Panc1 (cell line): ENCODE data around the gene CLSTN3. TPM values are rescaled to one million over a fixed set of nuclear protein-coding genes. Genes with fewer than 3 reads are reported as not detected.

ENCODE experiments used
- ATAC-seq: fragments of 200-7000 bp; cut with Tn5 transposase; 2 replicates; pipeline ENCODE4 v1.9.1; 2020; ENCODE audit warnings: mild to moderate bottlenecking, moderate library complexity
- BruUV-seq: library from RNA; stranded (reverse); fragments of 400-500 nt; replicated peaks from 2 replicates; lab custom pipeline; 2021; lab: Mats Ljungman, UMichigan
- CTCF ChIA-PET: fragments of 300-600 bp; sonication (Branson Sonifier 250); formaldehyde crosslinking; loops from one replicate; lab custom pipeline; 2022; ENCODE audit warnings: antibody characterized with exemption; lab: Charles Lee
- POLR2A ChIA-PET: fragments of 300-600 bp; sonication (Branson Sonifier 250); formaldehyde crosslinking; loops from one replicate; lab custom pipeline; 2022; ENCODE audit warnings: antibody characterized with exemption; lab: Charles Lee
- DNase-seq: peaks from one replicate; pipeline ENCODE4 v3.0.0-alpha.2; 2010; ENCODE audit warnings: low read depth, low spot score
- H3K27ac ChIP-seq: 2 replicates; pipeline ENCODE4 v1.5.1; 2011; ENCODE audit warnings: mild to moderate bottlenecking, low read length, inconsistent platforms
- H3K27me3 ChIP-seq: fragments of 200-500 bp; sonication (Bioruptor generic); 2 replicates; pipeline ENCODE4 v1.6.0; 2014; ENCODE audit warnings: low read length, inconsistent platforms; ENCODE audit not compliant: control insufficient read depth, insufficient read depth
- H3K36me3 ChIP-seq: fragments of 200-500 bp; sonication (Bioruptor generic); 2 replicates; pipeline ENCODE4 v1.5.1; 2014; ENCODE audit warnings: inconsistent platforms, mild to moderate bottlenecking, low read length, moderate library complexity; ENCODE audit not compliant: control insufficient read depth, insufficient read depth
- H3K4me1 ChIP-seq: 2 replicates; pipeline ENCODE4 v1.5.1; 2011; ENCODE audit warnings: inconsistent platforms, mild to moderate bottlenecking, low read length, moderate library complexity; ENCODE audit not compliant: control insufficient read depth, insufficient read depth
- H3K4me3 ChIP-seq, 2 experiments: 2 replicates each; pipeline ENCODE4 v1.5.1; 2011 to 2012; ENCODE audit warnings: low read depth in 2 of 2, low read length in 2 of 2, mild to moderate bottlenecking in 2 of 2, inconsistent platforms in 1 of 2, moderate library complexity in 1 of 2
- H3K9me3 ChIP-seq: fragments of 200-500 bp; sonication (Bioruptor generic); 2 replicates; pipeline ENCODE4 v1.5.1; 2014; ENCODE audit warnings: low read depth, mild to moderate bottlenecking, inconsistent platforms, low read length, moderate library complexity; ENCODE audit not compliant: control insufficient read depth, insufficient read depth
- CTCF ChIP-seq: fragments of 450-650 bp; IDR thresholded peaks from 2 replicates; pipeline ENCODE4 v1.5.1; 2017; ENCODE audit warnings: mild to moderate bottlenecking
- POLR2AphosphoS5 ChIP-seq: IDR thresholded peaks from 2 replicates; pipeline ENCODE4 v1.6.1; 2012; ENCODE audit warnings: mild to moderate bottlenecking, low read depth, low read length, moderate library complexity
- REST ChIP-seq, 2 experiments: IDR thresholded peaks; 2 replicates each; pipeline ENCODE4 v1.6.1; 2011 to 2012; ENCODE audit warnings: low read depth in 2 of 2, control low read depth in 1 of 2, low read length in 1 of 2, mild to moderate bottlenecking in 1 of 2, moderate library complexity in 1 of 2; ENCODE audit not compliant: insufficient read depth in 1 of 2
- SIN3A ChIP-seq: IDR thresholded peaks from 2 replicates; pipeline ENCODE4 v1.6.1; 2012; ENCODE audit warnings: low read depth, mild to moderate bottlenecking, low read length, moderate library complexity, borderline replicate concordance; ENCODE audit not compliant: insufficient read depth
- TCF7L2 ChIP-seq: IDR thresholded peaks from 2 replicates; pipeline ENCODE4 v1.6.1; 2011; ENCODE audit warnings: mild to moderate bottlenecking, low read depth, low read length, inconsistent platforms
- in situ Hi-C: cut with HindIII; loops from 2 replicates; pipeline ENCODE4 v1.10.0; 2016; ENCODE audit warnings: low sequenced_read_pairs, low pct_unique_long_range_greater_than_20kb
- intact Hi-C: fragments of 100-400 bp; cut with micrococcal nuclease; formaldehyde crosslinking; loops from one replicate; pipeline ENCODE4 v1.10.0; 2022; ENCODE audit not compliant: unreplicated experiment
- total RNA-seq: library from RNA; stranded (reverse); gene quantifications from one replicate; pipeline ENCODE4 v1.2.1, GENCODE V29; 2021; ENCODE audit not compliant: unreplicated experiment

CLSTN3 gene
- total RNA-seq, 1 experiment from 2014 or later, result 5.9 TPM

GRCh38 chr12:7093892-7094291 lies 36.3 kb upstream of the CLSTN3 start:
- intact Hi-C loops (no loop called here), in situ Hi-C loops (no loop called here)
- POLR2A ChIA-PET, result no interaction called here
- H3K27me3 ChIP-seq, result no peaks in the 10 kb centered on the region
- H3K27ac ChIP-seq, result no peak overlapping the region
- no TSS peak for BruUV-seq
- TF ChIP-seq TCF7L2, result no peak
- TF ChIP-seq POLR2AphosphoS5, result no peak
- H3K36me3 ChIP-seq, result no peaks in the 10 kb centered on the region
- H3K4me3 ChIP-seq, result no peak overlapping the region
- no peak for ATAC-seq
- CTCF ChIA-PET, result interaction anchor here (0.6 kb wide), 1 partner anchor 126 kb away, joined by 4 read pairs; no protein-coding TSS in a partner anchor
- no peaks in the 10 kb centered on the region for H3K4me1 ChIP-seq
- no peaks in the 10 kb centered on the region for H3K9me3 ChIP-seq
- no peak for DNase-seq

- in situ Hi-C loops, result no loop called here
- ATAC-seq, result no peak
These were observed 33.9 kb upstream of the CLSTN3 start for GRCh38 chr12:7096006-7096932.

More at GRCh38 chr12:7096006-7096932, 33.9 kb upstream of the CLSTN3 start:
- ChIA-PET POLR2A (no interaction called here), CTCF (no interaction called here)
- no peaks in the 10 kb centered on the region for H3K36me3 ChIP-seq
- TF ChIP-seq POLR2AphosphoS5 (no peak), CTCF (no peak), SIN3A (no peak), REST (IDR thresholded peaks at IDR 0.05; ENCODE audit: insufficient read depth in 1 of 2, low read depth in 2 of 2, low read length in 1 of 2) (no peak), TCF7L2 (no peak)
- H3K4me1 ChIP-seq, result no peaks in the 10 kb centered on the region
- no peaks in the 10 kb centered on the region for H3K27me3 ChIP-seq
- BruUV-seq, result no TSS peak
- H3K4me3 ChIP-seq, result no peak overlapping the region
- intact Hi-C loops, result no loop called here
- H3K27ac ChIP-seq, result no peak overlapping the region
- H3K9me3 ChIP-seq, result no peaks in the 10 kb centered on the region
- DNase-seq, result no peak
